Measurements from ENCODE around the gene AXL. TPM values are rescaled to one million over a fixed set of nuclear protein-coding genes. Genes with fewer than 3 reads are reported as not detected.
A peak's percentile ranks its signal among the peaks of the same experiment; 100 is the strongest.

AXL gene
- total and polyA plus RNA-seq, 9 of the 15 experiments (the other 6 are each of a cell fraction or from before 2014, with no cell fraction given), result 0.80 to 6.6 (median 1.6) TPM

DNA sequence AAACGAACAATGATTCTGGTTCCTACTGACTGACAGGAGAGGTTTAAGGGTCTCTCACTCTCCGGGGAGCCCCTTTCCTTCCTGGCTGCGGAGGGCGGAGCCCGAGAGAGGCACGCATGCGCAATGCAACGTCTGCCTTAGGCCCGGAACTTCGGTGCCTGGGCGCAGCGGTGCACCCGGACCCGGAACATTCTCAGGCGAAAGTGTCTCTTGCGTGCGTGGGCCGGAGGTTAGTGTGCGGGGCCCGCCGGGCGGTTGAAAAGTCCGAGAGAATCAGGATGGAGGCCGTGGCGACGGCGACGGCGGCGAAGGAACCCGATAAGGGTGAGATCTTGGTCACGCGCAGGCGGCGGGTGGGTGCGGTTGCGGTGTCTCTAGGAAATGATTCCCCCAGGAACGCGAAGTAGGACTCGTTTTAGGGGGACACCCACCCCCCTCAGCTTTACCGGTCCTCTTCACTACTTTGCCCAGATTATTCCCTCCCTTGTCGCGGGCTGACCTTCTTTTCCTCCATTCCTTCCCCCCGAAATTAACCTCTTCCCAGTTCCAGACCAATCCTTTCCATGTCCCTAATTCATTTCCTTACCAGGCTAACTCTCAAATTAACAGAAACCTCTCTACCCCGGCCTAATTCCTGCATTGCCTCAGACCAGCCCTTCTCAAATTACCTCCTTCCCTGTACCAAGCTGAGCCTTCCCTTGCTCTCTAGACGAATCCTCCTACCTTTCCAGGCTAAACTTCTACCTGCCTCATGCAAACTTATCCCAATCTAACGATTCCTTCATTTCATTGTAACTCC, 91.2 kb downstream of the AXL start, which contains the start of gene CCDC97 (continued):
- TF ChIP-seq, protein P1, sequence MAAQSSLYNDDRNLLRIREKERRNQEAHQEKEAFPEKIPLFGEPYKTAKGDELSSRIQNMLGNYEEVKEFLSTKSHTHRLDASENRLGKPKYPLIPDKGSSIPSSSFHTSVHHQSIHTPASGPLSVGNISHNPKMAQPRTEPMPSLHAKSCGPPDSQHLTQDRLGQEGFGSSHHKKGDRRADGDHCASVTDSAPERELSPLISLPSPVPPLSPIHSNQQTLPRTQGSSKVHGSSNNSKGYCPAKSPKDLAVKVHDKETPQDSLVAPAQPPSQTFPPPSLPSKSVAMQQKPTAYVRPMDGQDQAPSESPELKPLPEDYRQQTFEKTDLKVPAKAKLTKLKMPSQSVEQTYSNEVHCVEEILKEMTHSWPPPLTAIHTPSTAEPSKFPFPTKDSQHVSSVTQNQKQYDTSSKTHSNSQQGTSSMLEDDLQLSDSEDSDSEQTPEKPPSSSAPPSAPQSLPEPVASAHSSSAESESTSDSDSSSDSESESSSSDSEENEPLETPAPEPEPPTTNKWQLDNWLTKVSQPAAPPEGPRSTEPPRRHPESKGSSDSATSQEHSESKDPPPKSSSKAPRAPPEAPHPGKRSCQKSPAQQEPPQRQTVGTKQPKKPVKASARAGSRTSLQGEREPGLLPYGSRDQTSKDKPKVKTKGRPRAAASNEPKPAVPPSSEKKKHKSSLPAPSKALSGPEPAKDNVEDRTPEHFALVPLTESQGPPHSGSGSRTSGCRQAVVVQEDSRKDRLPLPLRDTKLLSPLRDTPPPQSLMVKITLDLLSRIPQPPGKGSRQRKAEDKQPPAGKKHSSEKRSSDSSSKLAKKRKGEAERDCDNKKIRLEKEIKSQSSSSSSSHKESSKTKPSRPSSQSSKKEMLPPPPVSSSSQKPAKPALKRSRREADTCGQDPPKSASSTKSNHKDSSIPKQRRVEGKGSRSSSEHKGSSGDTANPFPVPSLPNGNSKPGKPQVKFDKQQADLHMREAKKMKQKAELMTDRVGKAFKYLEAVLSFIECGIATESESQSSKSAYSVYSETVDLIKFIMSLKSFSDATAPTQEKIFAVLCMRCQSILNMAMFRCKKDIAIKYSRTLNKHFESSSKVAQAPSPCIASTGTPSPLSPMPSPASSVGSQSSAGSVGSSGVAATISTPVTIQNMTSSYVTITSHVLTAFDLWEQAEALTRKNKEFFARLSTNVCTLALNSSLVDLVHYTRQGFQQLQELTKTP (IDR thresholded peaks at IDR 0.05; ENCODE audit: low read depth in 1 of 2, partially characterized antibody in 2 of 2), result peak; percentile 45 to 91
- TF ChIP-seq BDP1 (IDR thresholded peaks at IDR 0.05; ENCODE audit: insufficient read depth, insufficient read length) (no peak), MCM5 (IDR thresholded peaks at IDR 0.05; ENCODE audit: low read depth) (no peak), ZNF764 (CRISPR knock-in tag; IDR thresholded peaks at IDR 0.05; ENCODE audit: low read depth) (no peak), RFX1 (IDR thresholded peaks at IDR 0.05) (no peak), ZNF41 (CRISPR knock-in tag; conservative IDR thresholded peaks at IDR 0.05) (no peak), NR4A1 (CRISPR knock-in tag; IDR thresholded peaks at IDR 0.05) (no peak), NR4A1 (tag; IDR thresholded peaks at IDR 0.05) (peak; percentile 62; the same call in 1 of the 2 replicates), PURB (CRISPR knock-in tag; IDR thresholded peaks at IDR 0.05; ENCODE audit: low read depth) (no peak), L3MBTL2 (IDR thresholded peaks at IDR 0.05) (peak; percentile 65), JUND (IDR thresholded peaks at IDR 0.05; ENCODE audit: borderline replicate concordance, low read depth, low read length) (peak; percentile 54; the same call in 1 of the 2 replicates), JUND (tag; IDR thresholded peaks at IDR 0.05; ENCODE audit: borderline replicate concordance, low read depth, low read length) (no peak), FIP1L1 (IDR thresholded peaks at IDR 0.05; ENCODE audit: low read depth, low read length, poor library complexity, severe bottlenecking) (peak; percentile 89), FOXM1 (IDR thresholded peaks at IDR 0.05; ENCODE audit: low read depth) (no peak; the same call in 1 of the 2 replicates), FOXM1 (CRISPR knock-in tag; IDR thresholded peaks at IDR 0.05; ENCODE audit: low read depth) (no peak)
- TF ChIP-seq, protein P2, sequence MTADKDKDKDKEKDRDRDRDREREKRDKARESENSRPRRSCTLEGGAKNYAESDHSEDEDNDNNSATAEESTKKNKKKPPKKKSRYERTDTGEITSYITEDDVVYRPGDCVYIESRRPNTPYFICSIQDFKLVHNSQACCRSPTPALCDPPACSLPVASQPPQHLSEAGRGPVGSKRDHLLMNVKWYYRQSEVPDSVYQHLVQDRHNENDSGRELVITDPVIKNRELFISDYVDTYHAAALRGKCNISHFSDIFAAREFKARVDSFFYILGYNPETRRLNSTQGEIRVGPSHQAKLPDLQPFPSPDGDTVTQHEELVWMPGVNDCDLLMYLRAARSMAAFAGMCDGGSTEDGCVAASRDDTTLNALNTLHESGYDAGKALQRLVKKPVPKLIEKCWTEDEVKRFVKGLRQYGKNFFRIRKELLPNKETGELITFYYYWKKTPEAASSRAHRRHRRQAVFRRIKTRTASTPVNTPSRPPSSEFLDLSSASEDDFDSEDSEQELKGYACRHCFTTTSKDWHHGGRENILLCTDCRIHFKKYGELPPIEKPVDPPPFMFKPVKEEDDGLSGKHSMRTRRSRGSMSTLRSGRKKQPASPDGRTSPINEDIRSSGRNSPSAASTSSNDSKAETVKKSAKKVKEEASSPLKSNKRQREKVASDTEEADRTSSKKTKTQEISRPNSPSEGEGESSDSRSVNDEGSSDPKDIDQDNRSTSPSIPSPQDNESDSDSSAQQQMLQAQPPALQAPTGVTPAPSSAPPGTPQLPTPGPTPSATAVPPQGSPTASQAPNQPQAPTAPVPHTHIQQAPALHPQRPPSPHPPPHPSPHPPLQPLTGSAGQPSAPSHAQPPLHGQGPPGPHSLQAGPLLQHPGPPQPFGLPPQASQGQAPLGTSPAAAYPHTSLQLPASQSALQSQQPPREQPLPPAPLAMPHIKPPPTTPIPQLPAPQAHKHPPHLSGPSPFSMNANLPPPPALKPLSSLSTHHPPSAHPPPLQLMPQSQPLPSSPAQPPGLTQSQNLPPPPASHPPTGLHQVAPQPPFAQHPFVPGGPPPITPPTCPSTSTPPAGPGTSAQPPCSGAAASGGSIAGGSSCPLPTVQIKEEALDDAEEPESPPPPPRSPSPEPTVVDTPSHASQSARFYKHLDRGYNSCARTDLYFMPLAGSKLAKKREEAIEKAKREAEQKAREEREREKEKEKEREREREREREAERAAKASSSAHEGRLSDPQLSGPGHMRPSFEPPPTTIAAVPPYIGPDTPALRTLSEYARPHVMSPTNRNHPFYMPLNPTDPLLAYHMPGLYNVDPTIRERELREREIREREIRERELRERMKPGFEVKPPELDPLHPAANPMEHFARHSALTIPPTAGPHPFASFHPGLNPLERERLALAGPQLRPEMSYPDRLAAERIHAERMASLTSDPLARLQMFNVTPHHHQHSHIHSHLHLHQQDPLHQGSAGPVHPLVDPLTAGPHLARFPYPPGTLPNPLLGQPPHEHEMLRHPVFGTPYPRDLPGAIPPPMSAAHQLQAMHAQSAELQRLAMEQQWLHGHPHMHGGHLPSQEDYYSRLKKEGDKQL (CRISPR knock-in tag; IDR thresholded peaks at IDR 0.05; ENCODE audit: borderline replicate concordance), result peak; percentile 62; the same call in 1 of the 2 replicates
- TF ChIP-seq, protein P3, sequence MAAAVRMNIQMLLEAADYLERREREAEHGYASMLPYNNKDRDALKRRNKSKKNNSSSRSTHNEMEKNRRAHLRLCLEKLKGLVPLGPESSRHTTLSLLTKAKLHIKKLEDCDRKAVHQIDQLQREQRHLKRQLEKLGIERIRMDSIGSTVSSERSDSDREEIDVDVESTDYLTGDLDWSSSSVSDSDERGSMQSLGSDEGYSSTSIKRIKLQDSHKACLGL (CRISPR knock-in tag; IDR thresholded peaks at IDR 0.05; ENCODE audit: borderline replicate concordance, poor library complexity, severe bottlenecking), result peak; percentile 32
